Heart right ventricle (tissue), 16 donors: ENCODE data around the gene RNF181. TPM values are rescaled to one million over a fixed set of nuclear protein-coding genes. Genes with fewer than 3 reads are reported as not detected.

Experiments
- ATAC-seq, 8 donors: fragments of 200-7000 bp; cut with Tn5 transposase; one replicate each; pipeline ENCODE4 v1.9.1; 2020; ENCODE audit warnings: mild to moderate bottlenecking in 8 of 8, moderate library complexity in 8 of 8, moderate number of reproducible peaks in 1 of 8
- DNase-seq, 2 donors: peaks; one replicate each; pipeline ENCODE4 v3.0.0-alpha.2; 2020
- H3K27ac ChIP-seq, 10 donors: fragments of 200-600 bp; sonication (generic) in 2 of 10; one replicate each; pipeline versions ENCODE4 v1.5.0 to v1.8.0; 2020 to 2022; ENCODE audit warnings: mild to moderate bottlenecking in 3 of 10
- H3K27me3 ChIP-seq, 7 donors: fragments of 200-600 bp; one replicate each; pipeline ENCODE4 v1.8.0; 2021 to 2022; ENCODE audit warnings: mild to moderate bottlenecking in 2 of 7
- H3K36me3 ChIP-seq, 9 donors: fragments of 200-600 bp; sonication (generic) in 1 of 9; one replicate each; pipeline versions ENCODE4 v1.5.0 to v1.8.0; 2020 to 2022; ENCODE audit warnings: mild to moderate bottlenecking in 2 of 9
- H3K4me1 ChIP-seq, 9 donors: fragments of 200-600 bp; sonication (generic) in 1 of 9; one replicate each; pipeline versions ENCODE4 v1.5.0 to v1.8.0; 2020 to 2022; ENCODE audit warnings: mild to moderate bottlenecking in 4 of 9
- H3K4me3 ChIP-seq, 10 donors: fragments of 200-600 bp; sonication (generic) in 2 of 10; one replicate each; pipeline versions ENCODE4 v1.5.0 to v1.8.0; 2020 to 2022; ENCODE audit warnings: mild to moderate bottlenecking in 7 of 10, moderate library complexity in 2 of 10
- H3K9me3 ChIP-seq, 11 donors: fragments of 200-600 bp in 10 of 11; sonication (generic) in 2 of 11; one replicate each; pipeline versions ENCODE4 v1.5.0 to v1.8.0; 2013 to 2022; ENCODE audit warnings: mild to moderate bottlenecking in 2 of 11, control low read depth in 1 of 11, moderate library complexity in 1 of 11
- CTCF ChIP-seq, 9 donors: fragments of 200-600 bp; sonication (generic) in 2 of 9; IDR thresholded peaks; one replicate each; pipeline versions ENCODE4 v1.5.0 to v1.8.0; 2021 to 2022; ENCODE audit warnings: antibody characterized with exemption in 9 of 9, mild to moderate bottlenecking in 5 of 9, moderate library complexity in 1 of 9
- WGBS, 2 donors: extraction: QIAGEN DNeasy Blood & Tissue Kit; methylation state at CpG; one replicate each; pipeline ENCODE4 v1.1.7; 2013; ENCODE audit warnings: inconsistent platforms in 1 of 2; 5-methylcytosine and 5-hydroxymethylcytosine counted together
- intact Hi-C, 10 donors: fragments of 100-400 bp; cut with DNase I; formaldehyde crosslinking; loops; one replicate each; pipeline versions ENCODE4 v1.11.1 to v1.14.2; 2022
- polyA plus RNA-seq, 2 donors: library from polyadenylated mRNA; stranded (reverse); fragments of 200-250 nt; gene quantifications; one replicate each; pipeline ENCODE4 v1.2.3, GENCODE V29; 2013
- total RNA-seq, 10 donors: library from RNA; stranded (reverse); fragmentation: NEBNext Ultra II Directional in 3 of 10; extraction: Animal tissue kit (Norgen Biotek cat#: 25700) in 3 of 10; gene quantifications; one replicate each; pipeline versions ENCODE4 v1.2.1 to v1.2.4, GENCODE V29; 2021 to 2023
- donor health status: Arrhythmogenic right ventricular cardiomyopathy.
- donor health status: ischemic (EF 13 %, LVEDD 7.1; RV severe dilation, severe dysfunction).
- donor health status: healthy with polysubstance abuse.
- donor health status: DM: no; HTN: yes; CAD: no.
- donor health status: DM: no; HTN: no; CAD: no.
- donor health status: ischemic (EF 25% LVEDD 6.9; RV normal size, moderate dysfunction).
- donor health status: ischemic (EF 25% LVEDD 5.7; RV mildly dilated, moderate dysfunction).
- donor health status: healthy.
- donor health status: DM: yes; HTN: yes; CAD: no.
- donor health status: Ischemic cardiomyopathy.
- donor health status: ischemic (EF 35%, LVEDD 5.7; RV mildly dilated, moderate dysfunction).
- donor health status: nonischemic (EF 11% LVEDD 7.7; RV severe dilation, severe dysfunction).
- donor health status: DM: yes; HTN: yes; CAD: no.
- donor health status: PGD.
- donor health status: ischemic (EF 29% LVEDD 5.4; RV normal size, mild dysfunction).
- donor health status: nonischemic (EF 23%, LVEDD 6.1; RV moderate dilation, normal function).

The RNF181 gene
- total and polyA plus RNA-seq, 12 donors: 74.7 to 282 (median 84.2) TPM

GRCh38 chr2:85550486-85550885 lies 45.1 kb upstream of the RNF181 start:
- WGBS, 2 donors: 84 to 88% methylated on average over 10 of the region's 10 CpGs
- H3K4me3 ChIP-seq: no peak overlapping the region
- no peaks in the 10 kb centered on the region for H3K27me3 ChIP-seq
- H3K4me1 ChIP-seq: peaks cover 0 to 26% (median 0%) of the 10 kb centered on the region in 9 donors
- ATAC-seq (peak in 1 of 8 donors; percentile 13), DNase-seq (no peak)
- H3K36me3 ChIP-seq: peaks cover 0 to 99% (median 52%) of the 10 kb centered on the region in 9 donors
- intact Hi-C loops: loop anchor here in 2 of 10 donors (2.0 kb wide), 2 partner anchors 128 to 130 kb away; no protein-coding TSS in a partner anchor
- H3K9me3 ChIP-seq: no peaks in the 10 kb centered on the region
- TF ChIP-seq CTCF (IDR thresholded peaks at IDR 0.05): no peak
- H3K27ac ChIP-seq: peak overlapping the region in 1 of 10 donors; percentile 74

- Histone ChIP-seq H3K9me3 (no peaks in the 10 kb centered on the region), H3K27ac (no peak overlapping the region), H3K27me3 (no peaks in the 10 kb centered on the region), H3K4me1 (peaks cover 0 to 26% (median 0%) of the 10 kb centered on the region in 9 donors), H3K36me3 (peaks cover 0 to 99% (median 46%) of the 10 kb centered on the region in 9 donors), H3K4me3 (no peak overlapping the region)
- intact Hi-C loops: loop anchor here (1.0 to 2.0 kb wide), 4 partner anchors 129 to 132 kb away; no protein-coding TSS in a partner anchor
- ATAC-seq (peak; percentile 38 to 84 (median 78)), DNase-seq (peak; percentile 74 to 84)
- peak; percentile 83 to 96 (median 94) for TF ChIP-seq CTCF (IDR thresholded peaks at IDR 0.05)
- WGBS, 2 donors: 69 to 73% methylated on average over 9 of the region's 9 CpGs
Measured at GRCh38 chr2:85551698-85552678, 43.6 kb upstream of the RNF181 start.

GRCh38 chr2:85553184-85553583 lies 42.4 kb upstream of the RNF181 start:
- intact Hi-C loops: loop anchor here in 2 of 10 donors (2.0 kb wide), 1 partner anchor 132 kb away; no protein-coding TSS in a partner anchor
- no peak for ATAC-seq
- WGBS, 2 donors: 83 to 86% methylated on average over 6 of the region's 6 CpGs
- Histone ChIP-seq H3K36me3 (peaks cover 0 to 99% (median 44%) of the 10 kb centered on the region in 9 donors), H3K27ac (no peak overlapping the region), H3K4me3 (no peak overlapping the region), H3K27me3 (no peaks in the 10 kb centered on the region), H3K4me1 (peaks cover 0 to 26% (median 0%) of the 10 kb centered on the region in 9 donors), H3K9me3 (no peaks in the 10 kb centered on the region)
- DNase-seq: no peak
- no peak for TF ChIP-seq CTCF (IDR thresholded peaks at IDR 0.05)

- WGBS, 2 donors: 90 to 95% methylated on average over 3 of the region's 3 CpGs
- no peaks in the 10 kb centered on the region for H3K27me3 ChIP-seq
- no peaks in the 10 kb centered on the region for H3K9me3 ChIP-seq
- peaks cover 0 to 30% (median 10%) of the 10 kb centered on the region in 9 donors for H3K4me1 ChIP-seq
- ATAC-seq: no peak
- no peak for DNase-seq
- peaks cover 0 to 93% (median 41%) of the 10 kb centered on the region in 9 donors for H3K36me3 ChIP-seq
- intact Hi-C loops: no loop called here
- H3K4me3 ChIP-seq: no peak overlapping the region
- H3K27ac ChIP-seq: no peak overlapping the region
- no peak for TF ChIP-seq CTCF (IDR thresholded peaks at IDR 0.05)
Measured at GRCh38 chr2:85554980-85555612, 40.4 kb upstream of the RNF181 start.
